Tibial nerve (tissue), 4 donors: Measurements from ENCODE around the gene NLRP12.

ENCODE experiments used
- EP300 ChIP-seq, 2 donors: sonication (generic); formaldehyde crosslinking; IDR thresholded peaks; one replicate each; pipeline ENCODE4 v1.6.1; 2017; ENCODE audit warnings: antibody characterized with exemption in 2 of 2, mild to moderate bottlenecking in 1 of 2
- POLR2A ChIP-seq, 2 donors: fragments of 450-650 bp; IDR thresholded peaks; one replicate each; pipeline ENCODE4 v1.6.1; 2017; ENCODE audit warnings: antibody characterized with exemption in 2 of 2, mild to moderate bottlenecking in 2 of 2, moderate library complexity in 2 of 2
- TF ChIP-seq, protein P1 (sequence below), 5 experiments: fragments of 200-600 bp in 3 of 5; fragments of 450-650 bp in 2 of 5; sonication (generic) in 3 of 5; IDR thresholded peaks; one replicate each; pipeline ENCODE4 v1.5.1; 2016 to 2019; ENCODE audit warnings: antibody characterized with exemption in 5 of 5, mild to moderate bottlenecking in 3 of 5, moderate library complexity in 2 of 5

DNA sequence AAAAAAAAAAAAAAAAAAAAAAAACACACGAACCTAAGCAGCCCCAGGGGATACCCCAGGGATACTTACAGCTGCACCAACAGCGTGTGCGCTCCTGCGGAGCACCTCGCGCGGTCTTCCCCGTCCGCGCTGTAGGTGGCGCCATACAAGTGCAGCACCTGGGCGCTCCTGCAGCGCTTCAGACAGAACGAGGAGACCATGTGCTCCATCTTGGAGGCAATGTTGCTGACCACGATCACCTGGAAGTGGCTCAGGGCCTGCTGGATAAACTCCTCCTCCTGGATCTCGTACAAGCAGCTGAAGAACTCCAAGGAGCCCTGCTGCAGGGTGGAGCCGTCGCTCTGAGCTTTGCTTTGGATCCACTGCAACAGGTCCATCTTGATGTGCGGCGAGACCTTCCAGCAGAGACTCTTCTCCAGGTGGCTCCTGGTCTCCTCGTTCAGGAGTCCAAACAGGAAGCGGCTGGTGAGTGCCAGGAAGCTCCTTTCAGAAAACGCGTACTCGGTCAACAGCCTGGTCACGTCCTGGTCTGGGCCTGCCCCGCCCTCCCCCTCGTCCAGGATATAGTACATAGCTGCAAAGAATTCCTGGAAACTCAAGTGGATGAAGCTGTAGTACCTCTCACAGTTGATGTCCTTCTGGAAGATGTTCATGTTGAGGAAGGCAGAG, 14.5 kb downstream of the NLRP12 start:
- no peak for TF ChIP-seq POLR2A (IDR thresholded peaks at IDR 0.05)
- TF ChIP-seq, protein P1, sequence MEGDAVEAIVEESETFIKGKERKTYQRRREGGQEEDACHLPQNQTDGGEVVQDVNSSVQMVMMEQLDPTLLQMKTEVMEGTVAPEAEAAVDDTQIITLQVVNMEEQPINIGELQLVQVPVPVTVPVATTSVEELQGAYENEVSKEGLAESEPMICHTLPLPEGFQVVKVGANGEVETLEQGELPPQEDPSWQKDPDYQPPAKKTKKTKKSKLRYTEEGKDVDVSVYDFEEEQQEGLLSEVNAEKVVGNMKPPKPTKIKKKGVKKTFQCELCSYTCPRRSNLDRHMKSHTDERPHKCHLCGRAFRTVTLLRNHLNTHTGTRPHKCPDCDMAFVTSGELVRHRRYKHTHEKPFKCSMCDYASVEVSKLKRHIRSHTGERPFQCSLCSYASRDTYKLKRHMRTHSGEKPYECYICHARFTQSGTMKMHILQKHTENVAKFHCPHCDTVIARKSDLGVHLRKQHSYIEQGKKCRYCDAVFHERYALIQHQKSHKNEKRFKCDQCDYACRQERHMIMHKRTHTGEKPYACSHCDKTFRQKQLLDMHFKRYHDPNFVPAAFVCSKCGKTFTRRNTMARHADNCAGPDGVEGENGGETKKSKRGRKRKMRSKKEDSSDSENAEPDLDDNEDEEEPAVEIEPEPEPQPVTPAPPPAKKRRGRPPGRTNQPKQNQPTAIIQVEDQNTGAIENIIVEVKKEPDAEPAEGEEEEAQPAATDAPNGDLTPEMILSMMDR (IDR thresholded peaks at IDR 0.05), result no peak
- TF ChIP-seq EP300 (IDR thresholded peaks at IDR 0.05), result no peak
